HCEC 1CT (cell line): Measurements from ENCODE around the gene FAN1.

Source experiments
- DNase-seq: peaks from one replicate; pipeline ENCODE4 v3.0.0-alpha.2; 2017

Gene FAN1

DNA sequence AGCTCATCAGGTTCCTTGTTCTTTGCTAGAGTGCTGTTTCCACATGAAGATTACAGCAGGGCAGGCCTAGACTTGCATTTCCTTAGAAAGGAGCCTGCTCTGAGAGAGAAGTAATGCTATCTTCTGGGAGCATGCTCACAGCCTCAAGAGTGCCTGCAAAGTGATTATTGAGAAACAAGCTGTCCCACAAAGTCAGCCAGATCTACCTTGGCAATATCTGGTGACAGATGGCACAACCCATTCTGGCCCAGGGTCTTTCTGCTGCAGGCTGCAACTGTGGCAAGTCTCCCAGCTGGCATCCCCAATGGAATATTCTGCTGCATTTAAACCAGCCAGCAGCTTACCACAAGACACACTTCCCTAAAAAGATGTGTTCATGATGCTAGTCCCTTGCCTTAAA, 58.4 kb downstream of the FAN1 start:
- no peak for DNase-seq

DNA sequence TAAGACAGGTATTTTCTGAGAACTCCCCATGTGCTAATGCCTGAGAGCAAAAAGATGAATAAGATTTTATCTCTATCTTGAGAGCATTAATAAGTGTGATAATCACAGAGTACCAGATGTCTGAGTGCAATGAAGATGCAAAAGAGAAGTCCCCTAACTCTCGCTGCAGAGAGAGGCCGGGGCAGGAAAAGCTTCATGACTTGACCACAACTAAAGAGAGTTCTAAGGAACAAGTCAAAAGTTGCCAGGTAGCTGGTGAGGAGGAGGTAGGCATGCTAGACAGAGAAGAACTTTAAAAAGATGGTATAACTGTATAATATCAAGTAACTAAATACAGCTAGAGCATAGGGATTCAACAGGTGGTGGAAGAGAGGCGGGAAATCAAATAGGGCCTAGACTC, 58.9 kb downstream of the FAN1 start:
- DNase-seq: no peak

DNA sequence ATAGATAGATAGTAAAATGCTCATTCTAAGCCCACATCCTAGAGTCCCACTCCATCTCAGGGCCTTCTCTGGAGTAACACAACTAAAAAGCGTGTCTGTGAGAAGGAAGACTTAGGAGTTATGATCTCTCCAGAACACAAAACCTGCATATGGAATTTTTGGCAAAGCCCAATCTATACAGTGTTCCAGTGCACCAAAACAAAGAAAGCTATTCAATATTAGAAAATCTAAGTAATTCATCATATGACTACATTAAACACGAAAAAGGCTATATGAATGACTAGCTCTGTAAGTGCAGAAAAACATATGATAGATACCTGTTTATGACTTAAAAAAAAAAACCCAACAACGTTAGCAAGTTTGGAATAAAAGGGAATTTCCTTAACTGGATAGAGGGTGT, 60.0 kb downstream of the FAN1 start:
- no peak for DNase-seq

DNA sequence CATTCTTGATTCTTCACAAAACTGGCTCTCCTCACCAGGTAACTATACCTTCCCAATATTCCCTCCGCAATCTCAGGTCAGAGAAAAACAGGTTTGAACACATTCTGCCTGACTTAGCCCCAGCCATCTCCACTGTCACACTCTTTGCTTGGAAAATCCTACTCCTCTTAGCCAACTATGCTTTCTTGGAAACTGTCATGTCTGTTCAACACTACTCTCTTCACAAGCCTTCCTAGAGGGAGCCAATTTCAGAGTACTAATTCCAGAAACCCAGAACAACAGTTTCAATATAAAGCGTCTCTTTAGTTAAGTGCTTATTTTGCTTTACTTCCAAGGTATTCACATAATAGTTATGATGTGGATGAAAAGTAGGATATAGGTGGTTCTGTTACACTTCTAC, 66.0 kb downstream of the FAN1 start:
- DNase-seq: no peak

DNA sequence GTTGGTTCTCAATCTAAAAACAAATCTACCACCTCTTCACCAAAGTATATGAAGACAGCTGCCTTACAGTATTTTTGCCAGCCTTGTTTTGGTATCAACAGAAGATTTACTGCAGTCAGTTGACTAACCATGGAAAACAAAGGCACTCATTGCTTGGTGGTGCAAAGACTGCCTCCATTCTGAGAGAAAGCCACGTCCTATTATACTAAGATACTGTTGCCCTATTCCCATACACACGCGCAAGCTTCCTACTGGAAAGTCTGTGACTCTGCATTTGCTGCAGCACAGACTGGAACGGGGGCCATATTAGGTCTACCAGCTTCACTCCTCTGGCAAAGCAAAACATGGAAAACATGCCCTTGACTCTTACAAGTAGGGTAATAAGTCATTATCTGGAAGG, 69.7 kb downstream of the FAN1 start:
- no peak for DNase-seq

DNA sequence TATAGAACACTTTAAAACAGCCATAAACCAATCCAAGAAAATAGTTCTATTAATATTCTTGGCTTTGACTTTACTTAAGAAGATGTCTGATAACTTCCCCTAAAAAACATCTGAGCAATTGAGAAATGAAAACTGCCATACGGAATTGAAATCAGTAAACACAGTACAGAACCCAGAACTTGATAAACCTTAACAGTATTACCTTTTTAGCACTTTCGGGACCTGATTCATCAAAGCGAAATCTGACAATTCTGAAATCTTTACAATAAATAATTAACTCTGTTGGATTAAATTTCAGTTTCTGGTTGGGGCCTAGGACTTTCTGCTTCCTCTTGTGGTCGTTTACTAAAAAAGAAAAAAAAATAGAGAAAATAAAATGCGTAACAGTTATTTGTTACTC, 70.4 kb downstream of the FAN1 start:
- no peak for DNase-seq

DNA sequence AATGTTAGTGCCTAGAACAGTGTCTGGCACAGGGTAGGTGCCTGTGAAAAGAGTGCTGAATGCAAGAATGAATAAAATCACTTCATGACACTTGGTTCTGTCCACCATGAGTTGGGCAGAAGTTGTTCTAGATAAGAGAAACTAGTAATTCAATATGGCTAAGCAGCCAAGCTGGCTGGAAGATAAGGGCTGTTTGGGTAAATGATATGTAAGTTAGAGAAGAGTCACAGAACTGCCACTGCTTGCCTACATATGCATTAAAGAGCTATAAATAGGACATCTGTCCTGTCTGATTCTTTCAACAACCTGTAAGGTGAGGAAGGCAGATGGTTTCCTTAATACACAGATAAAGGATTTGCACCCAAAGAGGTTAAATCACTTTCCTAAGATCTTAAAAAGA, 74.6 kb downstream of the FAN1 start:
- no peak for DNase-seq

DNA sequence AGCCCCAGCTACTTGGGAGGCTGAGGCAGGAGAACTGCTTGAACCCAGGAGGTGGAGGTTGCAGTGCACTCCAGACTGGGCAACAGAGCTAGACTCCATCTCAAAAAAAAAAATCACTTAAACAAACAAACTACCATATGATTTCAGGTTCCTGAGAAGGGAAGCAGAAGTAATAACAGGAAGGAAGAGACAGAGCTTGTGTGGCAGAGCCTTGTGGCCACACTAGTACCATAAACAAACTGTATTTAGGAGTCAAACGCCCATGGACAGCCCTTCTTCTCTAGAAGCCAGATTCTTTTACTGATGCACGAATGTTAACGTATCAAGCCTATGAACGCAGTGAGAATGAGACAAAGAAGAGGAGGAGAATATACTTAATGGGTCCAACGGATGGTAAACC, 75.7 kb downstream of the FAN1 start:
- no peak for DNase-seq

DNA sequence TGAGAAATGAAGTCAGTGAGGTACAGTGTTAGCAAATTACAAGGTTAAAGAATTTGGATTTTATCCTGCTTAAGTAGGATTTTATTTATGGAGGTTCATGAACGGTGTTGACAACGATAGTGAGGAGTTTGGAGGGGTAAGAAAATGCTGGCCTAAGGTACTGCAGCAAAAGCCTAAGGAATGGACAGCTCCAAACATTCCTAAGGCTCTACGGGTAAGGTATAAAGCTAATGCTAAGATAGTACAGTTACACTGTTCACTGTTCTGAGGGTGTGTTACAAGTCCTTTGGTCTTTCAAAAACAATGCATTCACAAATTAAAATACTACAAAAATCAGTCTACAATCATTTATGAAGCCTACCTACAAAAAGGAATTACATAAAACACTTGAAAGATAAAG, 80.4 kb downstream of the FAN1 start:
- DNase-seq: no peak

DNA sequence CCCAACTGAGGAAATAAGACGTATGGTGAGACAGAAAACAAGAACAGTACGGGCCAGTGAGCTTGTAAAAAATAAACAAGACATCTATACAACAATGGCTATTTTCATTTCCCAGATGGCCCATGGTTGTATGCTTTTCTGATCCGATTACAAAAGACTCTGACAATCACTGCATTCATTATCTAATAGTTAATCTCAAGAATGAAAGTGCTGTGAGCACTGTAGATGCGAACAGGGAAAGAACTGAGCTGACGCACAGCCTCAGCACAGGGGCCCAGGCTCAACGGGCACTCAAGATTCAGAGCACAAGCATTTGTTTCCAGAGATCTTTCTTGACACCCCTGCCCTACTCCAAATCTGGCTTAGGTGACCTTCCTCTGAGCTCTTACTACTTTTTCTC, 80.8 kb downstream of the FAN1 start:
- no peak for DNase-seq

DNA sequence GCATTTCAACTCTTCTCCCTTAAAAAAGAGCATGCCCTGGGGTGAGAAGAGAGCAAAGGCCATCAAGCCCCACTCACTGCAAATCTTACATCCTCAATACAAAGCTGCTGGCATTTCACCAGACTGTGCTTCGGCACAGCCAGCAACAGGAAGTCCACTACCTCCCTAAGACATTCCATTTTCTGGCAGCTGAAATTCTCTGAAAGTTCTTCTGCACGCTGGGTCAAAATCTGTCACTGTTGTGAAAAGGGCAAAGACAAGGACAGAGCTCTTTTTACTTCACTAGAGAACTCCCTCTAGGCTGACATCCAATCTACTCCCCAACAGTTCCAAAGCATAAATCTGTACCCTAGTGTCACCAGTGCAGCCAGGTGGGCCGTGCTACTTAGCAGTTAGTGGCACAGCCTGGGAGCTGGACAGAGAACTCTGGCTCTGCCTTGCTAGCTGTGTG, 81.4 kb downstream of the FAN1 start:
- peak; percentile 24 for DNase-seq

DNA sequence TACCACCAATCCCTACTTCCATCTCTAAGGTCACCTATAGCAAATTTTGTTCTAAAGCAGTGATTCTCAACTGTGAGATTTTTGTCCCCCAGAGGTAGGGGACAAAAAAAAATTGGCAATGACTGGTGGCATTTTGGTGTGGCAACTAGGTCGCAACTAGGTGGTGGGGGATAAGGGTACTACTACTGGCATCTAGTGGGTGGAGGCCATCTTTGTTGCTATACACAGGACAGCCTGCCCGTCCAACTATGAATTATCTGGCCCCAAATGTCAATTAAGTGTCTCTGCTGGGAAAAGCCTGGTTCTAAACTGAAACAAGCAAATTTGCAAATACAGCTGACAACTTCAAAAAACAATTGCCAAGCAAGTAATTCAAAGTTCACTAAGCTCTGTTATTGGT, 86.3 kb downstream of the FAN1 start:
- DNase-seq: no peak

DNA sequence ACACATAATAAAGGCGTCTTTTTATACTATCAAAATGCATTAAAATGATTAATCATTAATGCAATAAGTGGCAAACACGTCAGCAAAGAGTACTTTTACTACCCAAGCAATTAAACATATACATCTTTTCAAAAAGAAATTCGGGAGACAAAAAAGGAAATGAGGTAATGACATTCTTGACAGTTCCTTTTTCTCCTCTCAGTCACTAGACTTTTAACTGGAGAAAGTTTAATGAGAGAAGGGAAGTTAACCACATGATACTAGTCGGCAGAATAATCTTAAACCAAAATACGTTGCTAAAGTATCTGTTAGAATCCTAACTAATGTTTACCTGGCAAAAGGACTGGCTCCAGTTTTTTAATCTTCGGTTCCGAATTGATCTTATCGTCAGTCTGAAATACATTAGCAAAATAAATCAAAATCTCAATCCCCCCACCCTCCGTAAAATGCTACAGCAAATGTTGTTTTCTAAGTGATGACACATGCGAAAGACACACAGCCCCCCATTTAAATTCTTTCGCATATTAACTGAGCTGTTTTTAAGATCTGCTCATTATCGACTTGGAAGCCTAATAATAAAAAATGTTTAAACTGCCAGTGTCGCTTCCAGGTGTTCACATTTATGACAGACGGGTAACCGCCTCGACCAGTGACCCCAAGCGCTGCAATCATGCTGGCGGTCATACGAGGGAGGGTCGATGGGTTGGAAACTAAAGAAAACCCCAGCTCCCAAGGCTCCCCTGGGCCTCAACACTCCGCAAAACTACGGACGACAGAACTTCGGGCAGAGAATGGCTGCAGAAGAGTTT, 86.9 kb downstream of the FAN1 start:
- no peak for DNase-seq

DNA sequence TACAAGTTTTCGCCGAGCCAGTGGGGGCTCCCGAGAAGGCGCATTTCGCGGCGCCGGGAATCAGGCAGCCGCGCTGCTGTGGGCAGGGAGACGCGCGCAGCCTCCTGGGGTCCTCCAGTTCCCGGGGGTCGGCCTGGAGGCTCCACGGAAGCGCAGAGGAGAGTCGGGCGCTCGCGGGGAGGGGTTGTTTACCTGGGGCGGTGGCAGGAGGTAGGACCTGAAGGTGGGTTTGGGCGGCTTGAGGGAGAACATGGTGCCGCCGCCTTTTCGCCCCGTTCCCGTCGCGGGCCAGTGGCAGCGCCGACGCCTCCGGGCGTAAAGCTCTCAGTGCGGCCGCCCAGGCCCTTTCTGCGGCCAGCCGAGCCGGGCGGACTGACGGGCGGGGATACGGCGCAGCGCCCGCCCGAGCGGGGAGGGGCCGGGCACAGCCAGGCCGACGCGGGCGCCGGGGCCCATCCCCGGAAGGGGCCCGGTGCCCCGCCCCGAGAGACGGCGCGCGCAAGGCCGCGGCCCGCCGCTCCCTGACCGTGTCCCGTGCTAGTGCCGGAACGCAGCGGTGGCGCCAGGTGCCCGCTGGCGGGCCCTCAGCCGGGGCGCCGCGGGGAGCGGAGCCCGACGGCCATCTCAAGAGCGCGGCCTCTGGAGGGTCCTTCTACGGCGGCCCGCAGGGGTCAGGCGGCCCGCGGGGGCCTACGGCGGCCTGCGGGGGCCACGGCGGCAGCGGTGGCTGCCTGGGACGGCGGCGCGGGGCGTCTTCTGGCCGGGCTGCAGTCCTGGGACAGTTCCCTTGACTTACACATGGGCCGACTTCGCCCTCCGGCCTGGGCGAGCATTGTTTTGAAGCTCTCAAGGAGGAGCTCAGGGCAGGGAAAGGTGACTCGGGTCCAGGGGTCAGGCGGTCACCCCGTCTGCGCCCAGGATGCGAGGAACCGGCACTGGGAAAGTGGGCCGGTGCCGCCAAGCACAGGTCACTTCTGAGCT, 87.8 kb downstream of the FAN1 start, which contains the start of gene MTMR10:
MTMR10 (minus strand) TSS at position 374 of the 981 bp plus-strand sequence; CDS start at position 252, 122 bp downstream.
- DNase-seq: peak; percentile 80

DNA sequence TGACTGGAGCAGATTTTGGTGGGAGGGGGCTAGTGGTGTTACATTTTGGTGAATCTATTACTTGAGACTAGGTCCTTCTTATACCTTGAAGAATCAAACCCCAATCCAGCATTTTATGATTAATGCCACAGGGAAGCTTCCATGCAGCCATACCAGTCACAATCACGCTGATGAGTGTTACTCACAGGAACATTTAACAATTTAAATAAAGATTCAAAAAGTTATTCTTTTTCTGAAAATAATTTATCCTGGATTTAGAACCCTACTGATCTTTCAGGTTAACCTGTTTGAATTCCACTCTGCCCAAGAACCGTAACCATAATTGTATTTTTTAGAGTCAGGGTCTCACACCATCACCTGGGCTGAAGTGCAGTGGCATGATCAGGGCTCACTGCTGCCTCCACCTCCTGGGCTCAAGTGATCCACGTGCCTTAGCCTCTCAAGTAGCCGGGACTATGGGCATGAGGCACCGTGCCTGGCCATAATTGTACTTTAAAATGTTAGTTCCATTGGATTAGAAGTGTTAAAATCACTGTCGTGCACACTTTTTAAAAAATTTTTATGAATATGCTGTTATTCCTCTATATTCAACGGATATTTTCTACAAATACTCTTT, 88.6 kb downstream of the FAN1 start:
- no peak for DNase-seq
